CD4-positive, alpha-beta T cell treated with Interleukin-15 for 4 hours (primary cell): ENCODE measurements around the gene MSH6.

ENCODE experiments used
- DNase-seq: peaks from one replicate; pipeline ENCODE4 v3.0.0-alpha.2; 2020; ENCODE audit warnings: low spot score

MSH6 gene

DNA sequence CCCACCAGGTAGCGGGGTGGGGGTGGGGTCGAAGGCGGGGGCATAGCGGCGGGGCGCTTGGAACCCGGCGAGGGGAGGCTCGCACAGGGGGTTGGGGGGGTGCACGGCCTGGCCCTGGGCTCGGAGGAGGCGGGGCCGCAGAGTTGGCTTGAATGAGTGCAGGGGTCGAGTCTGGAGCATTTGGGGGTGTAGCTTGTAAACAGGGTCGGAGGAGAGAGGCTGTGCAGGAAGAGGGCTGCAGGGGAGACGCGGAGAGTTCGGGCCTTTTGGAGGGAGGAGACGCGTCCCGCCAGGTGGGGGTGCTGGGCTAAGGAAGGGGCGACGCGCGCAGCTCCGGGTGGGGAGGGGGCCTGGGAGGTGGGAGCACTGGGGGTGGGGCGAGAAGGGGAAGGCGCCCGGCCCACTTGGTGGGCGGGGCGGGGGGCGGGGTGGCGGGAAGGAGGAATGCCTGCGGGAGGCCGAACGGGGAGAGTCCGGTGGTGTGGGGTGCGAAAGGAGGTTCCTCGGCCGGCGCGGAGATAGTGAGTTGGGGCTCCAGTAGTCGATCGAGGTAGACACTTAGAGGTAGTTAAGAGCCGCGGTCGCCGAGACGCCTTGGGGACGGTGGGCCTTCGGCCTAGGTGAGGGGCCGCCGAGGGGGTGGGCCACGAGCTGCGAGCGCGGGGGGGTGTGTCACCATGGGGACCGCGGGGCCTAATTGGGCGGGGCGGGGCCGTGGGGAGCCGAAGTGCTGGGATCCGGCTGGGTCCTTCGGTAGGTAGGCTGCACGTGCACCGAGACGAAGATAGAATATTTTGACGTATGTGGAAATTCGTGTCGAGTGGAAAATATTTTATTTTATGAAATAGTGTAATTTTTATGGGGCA is 774 bp downstream of the MSH6 start:
- peak; percentile 58 for DNase-seq

DNA sequence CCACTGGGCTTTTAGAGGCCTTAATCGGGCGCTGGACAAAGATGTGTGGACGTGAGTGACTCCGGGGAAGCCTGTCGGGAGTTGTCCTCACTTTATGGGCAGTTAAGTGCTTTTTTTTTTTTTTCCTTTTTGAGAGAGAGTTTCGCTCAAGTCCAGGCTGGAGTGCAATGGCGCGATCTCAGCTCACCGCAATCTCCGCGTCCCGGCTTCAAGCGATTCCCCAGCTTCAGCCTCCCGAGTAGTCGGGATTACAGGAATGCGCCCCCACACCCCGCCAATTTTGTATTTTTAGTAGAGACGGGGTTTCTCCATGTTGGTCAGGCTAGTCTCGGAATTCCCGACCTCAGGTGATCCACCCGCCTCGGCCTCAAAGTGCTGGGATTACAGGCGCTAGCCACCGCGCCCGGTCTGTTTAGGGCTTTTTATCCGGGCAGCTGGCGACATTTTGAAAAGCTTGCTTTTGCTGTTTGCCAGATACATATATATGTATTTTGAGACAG is 1.5 kb downstream of the MSH6 start:
- DNase-seq: no peak

DNA sequence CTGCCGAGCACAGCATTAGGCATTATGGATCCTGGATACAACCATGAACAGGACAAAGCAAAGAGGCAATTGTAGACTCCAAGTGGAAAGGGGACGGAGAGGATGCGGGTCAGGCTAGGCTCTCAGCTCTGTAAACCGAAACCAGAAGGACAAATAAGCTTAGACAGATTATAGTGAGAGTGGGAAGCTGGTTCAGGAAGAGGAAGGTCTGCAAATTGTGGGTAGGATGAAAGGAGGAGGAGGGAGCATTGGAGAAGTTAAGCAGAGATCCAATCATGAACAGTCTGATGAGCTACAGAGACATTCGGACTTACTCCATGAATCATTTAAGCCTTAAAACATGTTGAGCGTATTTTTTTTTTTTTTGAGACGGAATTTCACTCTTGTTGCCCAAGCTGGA is 3.0 kb downstream of the MSH6 start:
- DNase-seq: no peak

DNA sequence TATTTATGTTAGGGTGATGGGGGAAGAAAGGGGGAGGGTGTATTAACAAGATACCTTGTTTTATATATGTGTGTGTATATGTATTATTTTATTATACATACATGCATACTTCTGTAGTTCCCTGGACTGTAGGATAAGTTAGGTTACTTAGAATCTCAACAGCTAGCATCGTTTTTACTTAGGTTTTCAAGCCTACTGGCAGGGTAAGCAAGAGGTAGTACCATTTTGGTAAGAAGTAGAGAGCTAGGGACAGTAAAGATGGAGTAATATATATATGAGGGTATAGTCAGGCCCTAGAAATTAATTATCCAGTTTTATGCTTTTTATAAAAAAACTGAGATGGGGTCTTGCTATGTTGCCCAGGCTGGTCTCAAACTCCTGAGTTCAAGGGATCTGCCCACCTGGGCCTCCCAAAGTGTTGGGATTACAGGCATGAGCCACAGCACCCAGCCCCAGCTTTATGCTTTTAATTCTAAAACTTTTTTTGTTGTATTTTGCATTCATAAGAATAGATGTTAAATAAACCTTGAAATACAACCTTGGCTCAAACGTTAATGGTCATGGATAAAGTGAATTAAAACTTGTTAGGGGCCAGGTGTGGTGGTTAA is 13.2 kb downstream of the MSH6 start:
- DNase-seq: no peak

DNA sequence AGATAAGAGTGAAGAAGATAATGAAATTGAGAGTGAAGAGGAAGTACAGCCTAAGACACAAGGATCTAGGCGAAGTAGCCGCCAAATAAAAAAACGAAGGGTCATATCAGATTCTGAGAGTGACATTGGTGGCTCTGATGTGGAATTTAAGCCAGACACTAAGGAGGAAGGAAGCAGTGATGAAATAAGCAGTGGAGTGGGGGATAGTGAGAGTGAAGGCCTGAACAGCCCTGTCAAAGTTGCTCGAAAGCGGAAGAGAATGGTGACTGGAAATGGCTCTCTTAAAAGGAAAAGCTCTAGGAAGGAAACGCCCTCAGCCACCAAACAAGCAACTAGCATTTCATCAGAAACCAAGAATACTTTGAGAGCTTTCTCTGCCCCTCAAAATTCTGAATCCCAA is 15.7 kb downstream of the MSH6 start:
- no peak for DNase-seq

DNA sequence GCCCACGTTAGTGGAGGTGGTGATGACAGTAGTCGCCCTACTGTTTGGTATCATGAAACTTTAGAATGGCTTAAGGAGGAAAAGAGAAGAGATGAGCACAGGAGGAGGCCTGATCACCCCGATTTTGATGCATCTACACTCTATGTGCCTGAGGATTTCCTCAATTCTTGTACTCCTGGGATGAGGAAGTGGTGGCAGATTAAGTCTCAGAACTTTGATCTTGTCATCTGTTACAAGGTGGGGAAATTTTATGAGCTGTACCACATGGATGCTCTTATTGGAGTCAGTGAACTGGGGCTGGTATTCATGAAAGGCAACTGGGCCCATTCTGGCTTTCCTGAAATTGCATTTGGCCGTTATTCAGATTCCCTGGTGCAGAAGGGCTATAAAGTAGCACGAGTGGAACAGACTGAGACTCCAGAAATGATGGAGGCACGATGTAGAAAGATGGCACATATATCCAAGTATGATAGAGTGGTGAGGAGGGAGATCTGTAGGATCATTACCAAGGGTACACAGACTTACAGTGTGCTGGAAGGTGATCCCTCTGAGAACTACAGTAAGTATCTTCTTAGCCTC is 16.2 kb downstream of the MSH6 start:
- no peak for DNase-seq

DNA sequence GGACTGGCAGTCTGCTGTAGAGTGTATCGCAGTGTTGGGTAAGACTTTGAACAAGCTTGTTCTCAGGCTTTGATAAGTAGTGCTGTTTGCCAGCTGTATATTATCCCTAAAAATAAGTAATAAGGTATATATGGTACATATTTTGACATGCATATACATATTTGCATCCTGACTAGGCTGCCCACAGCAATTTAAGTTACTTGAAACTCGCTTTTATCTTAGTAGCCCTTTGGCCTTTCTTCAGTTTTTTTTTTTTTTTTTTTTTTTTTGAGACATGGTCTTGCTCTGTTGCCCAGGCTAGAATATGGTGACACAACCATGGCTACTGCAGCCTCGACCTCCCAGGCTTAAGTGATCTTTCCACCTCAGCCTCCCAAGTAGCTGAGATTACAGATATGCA is 18.2 kb downstream of the MSH6 start:
- DNase-seq: no peak

DNA sequence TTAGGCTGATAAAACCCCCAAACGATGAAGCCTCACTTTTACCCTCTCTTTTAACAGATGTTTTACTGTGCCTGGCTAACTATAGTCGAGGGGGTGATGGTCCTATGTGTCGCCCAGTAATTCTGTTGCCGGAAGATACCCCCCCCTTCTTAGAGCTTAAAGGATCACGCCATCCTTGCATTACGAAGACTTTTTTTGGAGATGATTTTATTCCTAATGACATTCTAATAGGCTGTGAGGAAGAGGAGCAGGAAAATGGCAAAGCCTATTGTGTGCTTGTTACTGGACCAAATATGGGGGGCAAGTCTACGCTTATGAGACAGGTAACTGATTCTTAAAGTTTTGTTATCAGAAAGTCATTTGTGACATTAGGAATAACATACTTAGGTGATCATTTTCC is 20.4 kb downstream of the MSH6 start:
- DNase-seq: no peak

DNA sequence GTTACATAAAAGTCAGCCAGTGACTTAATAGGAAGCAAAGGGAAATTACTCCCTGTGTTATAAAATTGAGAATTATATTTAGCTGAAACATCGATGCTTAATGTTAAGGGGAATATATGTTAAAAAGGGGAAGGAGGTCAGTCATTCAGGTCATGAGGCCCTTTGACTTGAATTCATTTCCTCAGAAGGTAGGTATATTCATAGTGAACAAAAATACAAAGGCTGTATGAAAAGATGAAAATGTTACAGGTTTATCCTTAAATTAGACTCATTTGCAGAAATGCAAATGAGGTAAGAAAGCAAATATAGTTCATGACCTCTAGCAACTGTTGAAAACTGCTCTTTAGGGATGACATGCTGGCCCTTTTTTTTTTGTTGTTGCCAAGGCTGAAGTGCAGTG is 20.8 kb downstream of the MSH6 start:
- no peak for DNase-seq

DNA sequence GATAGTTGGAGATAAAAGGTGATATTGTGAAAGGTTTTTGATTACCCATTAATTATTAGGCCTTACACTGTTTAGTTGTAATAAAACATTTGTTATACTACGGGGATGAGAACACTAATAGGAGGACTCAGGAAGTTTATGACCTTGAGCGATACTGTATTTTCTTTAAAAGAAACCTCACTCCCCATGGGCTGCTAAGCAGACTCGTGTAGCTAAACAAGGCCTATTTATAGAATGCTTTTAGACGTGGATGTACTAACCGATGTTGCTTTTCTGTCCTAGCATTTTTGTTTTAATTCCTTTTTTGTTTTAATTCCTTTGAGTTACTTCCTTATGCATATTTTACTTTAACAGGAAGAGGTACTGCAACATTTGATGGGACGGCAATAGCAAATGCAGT is 22.9 kb downstream of the MSH6 start:
- DNase-seq: no peak

DNA sequence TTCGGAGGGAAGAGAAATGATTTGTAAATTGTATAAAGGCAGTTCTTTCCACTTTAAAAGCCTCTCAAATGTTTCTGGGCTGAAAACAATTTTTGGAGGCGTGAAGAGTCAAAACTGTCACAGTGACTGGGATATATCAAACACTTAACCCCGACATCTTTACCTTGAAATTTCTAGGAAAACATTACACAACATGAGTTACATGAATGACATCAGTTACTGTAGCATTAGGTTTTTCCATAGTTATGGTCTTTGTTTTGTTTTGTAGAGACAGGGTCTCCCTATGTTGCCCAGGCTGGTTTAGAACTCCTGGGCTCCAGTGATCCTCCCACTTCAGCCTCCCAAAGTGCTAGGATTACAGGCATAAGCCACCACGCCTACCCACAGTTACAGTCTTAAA is 25.7 kb downstream of the MSH6 start:
- DNase-seq: no peak

DNA sequence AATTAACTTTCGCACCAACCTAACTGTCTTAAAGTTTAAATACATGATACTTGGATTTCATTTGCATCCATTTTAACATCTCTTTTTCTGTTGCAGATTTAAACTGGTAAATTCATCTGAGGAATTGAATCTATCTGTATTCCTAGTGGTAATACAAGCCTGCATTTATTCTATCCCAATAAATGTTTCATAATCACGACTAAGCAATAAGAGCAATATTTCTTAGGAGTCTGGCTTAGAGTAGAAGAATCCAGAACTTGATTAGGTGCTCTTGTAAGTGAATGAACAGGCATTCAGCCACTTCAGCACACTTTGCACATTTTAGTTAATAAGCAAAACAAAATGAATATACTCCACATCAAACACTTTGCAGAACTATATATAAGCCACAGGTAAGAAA is 27.0 kb downstream of the MSH6 start:
- no peak for DNase-seq

DNA sequence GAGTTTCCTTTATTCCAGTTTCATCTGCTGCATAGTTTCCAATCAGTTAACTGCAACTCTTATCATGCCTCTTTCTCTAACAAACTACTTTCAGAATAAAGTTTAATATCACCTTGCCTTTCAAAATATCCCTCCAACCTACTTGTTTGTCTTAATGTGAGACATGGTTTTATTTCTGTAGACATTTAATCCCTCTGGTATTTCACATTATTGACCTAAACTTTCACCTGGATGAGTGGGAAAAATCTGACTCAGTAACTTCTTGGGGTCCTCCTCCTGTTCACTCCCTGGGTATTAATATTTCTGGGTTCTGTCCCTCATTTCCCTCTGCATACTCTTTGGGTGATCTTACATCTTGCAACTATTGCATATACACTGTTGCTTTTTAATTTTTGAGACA is 27.9 kb downstream of the MSH6 start:
- no peak for DNase-seq

DNA sequence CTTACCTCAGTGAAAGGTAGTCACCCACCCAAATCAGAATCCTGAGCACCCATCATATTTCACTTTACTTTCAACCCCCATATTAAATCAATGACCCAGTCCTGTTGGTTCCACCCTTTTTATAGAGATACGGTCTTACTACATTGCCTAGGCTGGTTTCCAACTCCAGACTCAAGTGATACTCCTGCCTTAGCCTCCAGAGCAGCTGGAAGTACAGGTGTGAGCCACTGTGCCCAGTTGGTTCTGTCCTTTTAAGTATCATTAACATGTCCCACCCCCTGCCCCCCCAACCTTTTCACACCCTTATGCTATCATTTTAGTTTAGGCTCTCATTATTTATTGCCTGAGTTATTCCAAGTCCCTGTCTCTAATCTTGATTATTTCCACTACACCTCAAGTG is 28.7 kb downstream of the MSH6 start:
- DNase-seq: no peak

DNA sequence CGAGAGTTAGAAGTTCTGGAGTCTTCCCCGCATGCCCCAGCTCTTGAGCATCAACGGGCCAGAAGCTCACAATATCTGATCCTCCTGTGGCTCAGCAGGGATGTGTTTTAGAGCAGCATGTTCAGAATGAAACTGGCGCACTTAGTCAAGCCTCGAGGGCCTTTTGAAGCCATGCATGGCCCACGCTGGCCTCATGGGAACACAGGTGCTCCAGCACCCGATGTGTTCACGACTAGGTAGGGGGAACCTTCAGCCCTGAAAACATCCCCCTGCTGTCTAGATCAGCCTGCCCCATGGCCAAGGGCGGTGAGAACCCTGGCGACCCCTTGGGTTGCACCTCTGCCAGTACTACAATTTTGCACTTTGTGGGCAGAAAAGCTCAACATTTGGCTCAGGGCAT is 32.8 kb downstream of the MSH6 start:
- DNase-seq: no peak

DNA sequence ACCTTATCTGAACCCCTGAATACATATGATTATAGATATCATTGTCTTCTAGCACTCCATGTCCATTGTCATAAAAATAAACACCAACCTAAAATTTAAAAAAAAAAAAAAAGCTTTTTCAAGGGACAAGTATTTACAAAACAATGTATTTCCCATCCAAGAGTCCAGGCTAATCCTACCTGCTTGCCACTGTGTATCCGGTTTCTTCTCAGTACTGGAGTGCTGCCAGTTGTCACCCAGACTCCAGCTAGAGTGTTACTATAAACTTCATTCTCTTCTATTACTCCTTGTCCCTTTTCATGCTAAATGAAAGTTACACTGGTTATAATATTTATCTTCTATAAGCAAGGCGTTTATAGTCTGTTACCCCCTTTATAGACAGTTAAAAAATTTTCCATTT is 35.8 kb downstream of the MSH6 start:
- no peak for DNase-seq

DNA sequence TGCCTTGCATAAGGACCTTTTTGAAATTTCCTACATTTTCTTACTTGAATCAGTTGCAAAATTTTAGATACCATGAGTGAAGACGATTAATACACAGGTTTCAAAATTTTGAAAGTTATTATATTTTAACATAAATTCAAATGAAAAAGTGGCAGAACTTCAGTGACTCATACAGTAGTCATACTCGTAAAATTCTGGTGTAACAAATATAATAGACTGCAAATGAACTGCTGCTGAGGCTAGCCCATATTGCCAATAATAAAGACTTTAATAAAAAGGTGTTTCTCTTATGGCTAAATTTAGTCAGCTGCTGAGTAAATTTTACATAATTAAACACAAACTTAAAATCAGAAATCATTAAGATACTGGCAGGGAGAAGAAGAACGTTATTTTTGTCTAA is 36.9 kb downstream of the MSH6 start:
- DNase-seq: no peak

DNA sequence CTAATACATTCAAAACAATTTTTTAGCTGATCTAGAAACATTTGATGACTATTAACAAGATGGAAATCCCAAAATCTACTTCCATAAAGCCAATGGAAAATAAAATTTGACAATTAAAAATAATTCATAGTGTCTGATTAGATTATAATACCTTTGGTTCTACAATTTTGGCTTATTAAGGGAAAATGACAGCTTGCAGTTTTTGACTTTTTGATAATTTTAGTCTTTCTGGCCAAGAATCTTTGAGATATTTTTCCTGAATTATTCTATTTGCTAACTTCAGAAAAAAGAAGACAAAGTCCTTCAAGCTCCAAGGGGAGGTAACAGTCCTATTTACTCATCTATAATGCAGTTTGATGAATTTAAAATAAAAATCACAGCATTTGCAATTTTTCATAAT is 39.6 kb downstream of the MSH6 start:
- DNase-seq: no peak

DNA sequence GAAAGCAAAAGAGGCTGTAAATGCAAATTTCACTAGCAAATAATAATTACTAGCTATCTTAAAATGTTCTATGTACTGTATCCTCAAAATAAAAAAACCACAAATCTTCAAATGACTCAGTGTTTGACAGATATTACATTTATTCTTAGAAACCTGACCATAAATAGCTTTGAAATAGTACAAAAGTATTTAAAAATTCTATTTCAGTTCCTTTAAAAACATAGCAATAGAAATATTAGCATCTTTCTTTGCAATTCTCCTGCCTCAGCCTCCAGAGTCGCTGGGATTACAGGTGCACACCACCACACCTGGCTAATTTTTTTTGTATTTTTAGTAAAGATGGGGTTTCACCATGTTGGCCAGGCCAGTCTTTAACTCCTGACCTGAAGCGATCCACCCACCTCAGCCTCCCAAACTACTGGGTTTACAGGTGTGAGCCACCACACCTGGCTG is 50.6 kb downstream of the MSH6 start:
- no peak for DNase-seq

DNA sequence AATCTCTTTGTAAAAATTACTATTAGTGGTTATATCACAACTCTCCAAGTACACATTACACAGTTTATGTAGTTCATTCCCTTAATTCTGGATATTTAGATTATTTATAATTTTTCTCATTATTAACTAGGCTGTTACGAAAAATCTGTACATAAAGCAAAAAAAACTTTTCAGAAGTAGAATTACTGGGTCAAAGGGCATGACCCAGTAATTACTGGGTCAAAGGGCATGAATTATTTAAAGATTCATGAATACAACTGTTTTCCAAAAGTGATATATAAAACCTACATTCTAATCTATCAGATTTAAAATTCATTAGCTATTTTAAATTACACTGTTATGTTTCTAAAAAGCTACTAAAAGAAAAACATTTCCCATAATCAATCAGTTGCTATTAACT is 55.3 kb downstream of the MSH6 start:
- no peak for DNase-seq

DNA sequence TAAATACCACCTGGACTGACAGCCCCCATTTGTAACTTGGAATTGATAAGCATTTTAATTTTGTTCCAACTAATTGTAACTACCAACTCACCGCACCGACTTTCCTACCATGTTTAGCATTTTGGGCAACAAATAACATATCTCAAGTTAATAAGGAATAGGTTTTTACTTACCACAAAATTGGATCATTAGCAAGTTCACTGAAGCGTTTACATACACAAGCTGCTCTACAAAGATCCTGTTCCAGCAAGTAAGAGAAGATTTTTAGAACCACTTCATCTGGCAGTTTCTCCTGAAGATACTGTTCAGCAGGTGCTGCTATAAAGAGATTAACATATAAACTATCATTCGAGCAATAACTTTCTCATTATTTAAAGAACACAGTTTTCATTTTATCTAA is 55.7 kb downstream of the MSH6 start:
- no peak for DNase-seq

DNA sequence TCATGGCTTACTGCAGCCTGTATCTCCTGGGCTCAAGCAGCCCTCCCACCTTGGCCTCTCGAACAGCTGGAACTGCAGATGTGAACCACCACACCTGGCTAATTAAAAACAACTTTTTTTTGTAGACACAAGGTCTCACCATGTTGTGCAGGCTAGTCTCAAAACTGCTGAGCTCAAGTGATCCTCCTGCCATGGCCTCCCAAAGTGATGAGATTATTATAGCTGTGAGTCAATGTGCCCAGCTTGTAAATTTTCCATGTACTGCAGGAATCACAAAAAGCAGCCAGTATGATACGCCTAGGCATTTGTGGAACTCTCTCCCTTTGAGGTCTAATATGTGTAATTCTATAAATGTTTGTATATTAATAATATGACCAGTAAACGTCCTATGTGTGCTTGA is 59.9 kb downstream of the MSH6 start:
- no peak for DNase-seq

DNA sequence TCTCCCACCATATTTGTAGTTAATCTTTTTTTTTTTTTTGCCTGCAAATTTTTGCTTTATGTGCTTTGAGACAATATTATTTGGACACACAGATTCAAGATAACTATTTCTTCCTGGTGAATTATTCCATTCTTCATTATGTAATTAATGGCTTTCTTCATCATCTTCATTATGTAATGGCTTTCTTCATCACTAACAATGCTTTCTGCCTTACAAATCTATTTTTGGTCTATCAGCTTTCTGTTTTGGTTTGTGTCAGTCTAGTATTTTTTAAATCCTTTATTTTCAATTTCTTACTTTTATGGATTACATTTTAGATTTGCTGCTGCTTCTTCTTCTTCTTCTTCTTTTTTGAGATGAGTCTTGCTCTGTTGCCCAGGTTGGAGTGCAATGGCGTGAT is 60.5 kb downstream of the MSH6 start:
- DNase-seq: no peak
